Measurements from ENCODE around the gene MATCAP1. TPM values are rescaled to one million over a fixed set of nuclear protein-coding genes. Genes with fewer than 3 reads are reported as not detected.

Gene MATCAP1
- total and polyA plus RNA-seq, 8 donors: 4.8 to 55.6 (median 14.7) TPM

- DNase-seq (no peak), FAIRE-seq (no peak), ATAC-seq (no peak)
- Histone ChIP-seq H3K4me3 (no peak overlapping the region), H3K9me3 (no peaks in the 10 kb centered on the region), H3K27ac (no peak overlapping the region), H3K36me3 (peaks cover 0 to 40% (median 17%) of the 10 kb centered on the region in 3 donors), H3K27me3 (no peaks in the 10 kb centered on the region), H3K4me1 (peaks cover 8 to 12% (median 8%) of the 10 kb centered on the region in 3 donors)
- WGBS, 2 donors: 65 to 69% methylated on average over 6 of the region's 6 CpGs
- intact Hi-C loops (cut with DNase I): no loop called here
- TF ChIP-seq CTCF (IDR thresholded peaks at IDR 0.05): no peak
Measured at GRCh38 chr16:67197704-67198103, 13.9 kb upstream of the MATCAP1 start.

GRCh38 chr16:67196881-67197280 is 13.1 kb upstream of the MATCAP1 start:
- Histone ChIP-seq H3K27me3 (no peaks in the 10 kb centered on the region), H3K27ac (no peak overlapping the region), H3K9me3 (no peaks in the 10 kb centered on the region), H3K36me3 (peaks cover 0 to 33% (median 13%) of the 10 kb centered on the region in 3 donors), H3K4me1 (peaks cover 9 to 14% (median 11%) of the 10 kb centered on the region in 3 donors), H3K4me3 (no peak overlapping the region)
- WGBS, 2 donors: 92 to 95% methylated on average over 1 of the region's 1 CpG
- intact Hi-C loops (cut with DNase I): no loop called here
- no peak for TF ChIP-seq CTCF (IDR thresholded peaks at IDR 0.05)
- no peak for ATAC-seq
- no peak for DNase-seq
- no peak for FAIRE-seq

- Histone ChIP-seq H3K27ac (no peak overlapping the region), H3K4me1 (peaks cover 14 to 19% (median 17%) of the 10 kb centered on the region in 3 donors), H3K27me3 (no peaks in the 10 kb centered on the region), H3K4me3 (no peak overlapping the region), H3K36me3 (peaks cover 0 to 27% (median 13%) of the 10 kb centered on the region in 3 donors), H3K9me3 (no peaks in the 10 kb centered on the region)
- WGBS, 2 donors: 60 to 67% methylated on average over 5 of the region's 5 CpGs
- intact Hi-C loops (cut with DNase I): no loop called here
- TF ChIP-seq CTCF (IDR thresholded peaks at IDR 0.05): no peak
- DNase-seq (no peak), ATAC-seq (no peak), FAIRE-seq (no peak)
Measured at GRCh38 chr16:67195676-67196075, 11.9 kb upstream of the MATCAP1 start.

GRCh38 chr16:67194260-67194659 is 10.5 kb upstream of the MATCAP1 start:
- Histone ChIP-seq H3K27me3 (no peaks in the 10 kb centered on the region), H3K9me3 (no peaks in the 10 kb centered on the region), H3K4me3 (no peak overlapping the region), H3K36me3 (peaks cover 0 to 27% (median 13%) of the 10 kb centered on the region in 3 donors), H3K27ac (no peak overlapping the region), H3K4me1 (peaks cover 14 to 19% (median 17%) of the 10 kb centered on the region in 3 donors)
- 88 to 95% methylated on average over 6 of the region's 6 CpGs for WGBS, 2 donors
- intact Hi-C loops (cut with DNase I): no loop called here
- no peak for TF ChIP-seq CTCF (IDR thresholded peaks at IDR 0.05)
- FAIRE-seq (no peak), DNase-seq (peak in 1 of 6 donors; percentile 40), ATAC-seq (no peak)

- no peaks in the 10 kb centered on the region for H3K9me3 ChIP-seq
- DNase-seq: no peak
- TF ChIP-seq CTCF (IDR thresholded peaks at IDR 0.05): no peak
- FAIRE-seq: no peak
- H3K27me3 ChIP-seq: no peaks in the 10 kb centered on the region
- intact Hi-C loops (cut with DNase I): no loop called here
- peaks cover 0 to 27% (median 13%) of the 10 kb centered on the region in 3 donors for H3K36me3 ChIP-seq
- peaks cover 14 to 19% (median 17%) of the 10 kb centered on the region in 3 donors for H3K4me1 ChIP-seq
- H3K27ac ChIP-seq: no peak overlapping the region
- ATAC-seq: no peak
- H3K4me3 ChIP-seq: peak overlapping the region in 1 of 4 donors; percentile 97
Measured at GRCh38 chr16:67193536-67193935, 9.8 kb upstream of the MATCAP1 start.
